AG08395 (cell line): ENCODE data around the gene DENND1A.

ENCODE experiments used
- DNase-seq: peaks from one replicate; pipeline ENCODE4 v3.0.0; 2012; ENCODE audit warnings: mixed read lengths, low spot score

Gene DENND1A

GRCh38 chr9:123370108-123370507, 559.8 kb downstream of the DENND1A start:
- no peak for DNase-seq

- no peak for DNase-seq
Observed at GRCh38 chr9:123369296-123369695, 560.6 kb downstream of the DENND1A start.

- no peak for DNase-seq
Observed at GRCh38 chr9:123368536-123369153, 561.3 kb downstream of the DENND1A start.

GRCh38 chr9:123368023-123368422, 561.9 kb downstream of the DENND1A start:
- no peak for DNase-seq

GRCh38 chr9:123365881-123366528, 563.9 kb downstream of the DENND1A start:
- no peak for DNase-seq

- DNase-seq = no peak
Observed at GRCh38 chr9:123365287-123365880, 564.5 kb downstream of the DENND1A start.

- DNase-seq = peak; percentile 48
Observed at GRCh38 chr9:123364241-123364824, 565.6 kb downstream of the DENND1A start.

GRCh38 chr9:123362856-123363255, 567.1 kb downstream of the DENND1A start:
- no peak for DNase-seq

- no peak for DNase-seq
Observed at GRCh38 chr9:123361731-123362510, 568.0 kb downstream of the DENND1A start.

- no peak for DNase-seq
Observed at GRCh38 chr9:123361086-123361730, 568.7 kb downstream of the DENND1A start.

GRCh38 chr9:123360161-123361085, 569.5 kb downstream of the DENND1A start:
- no peak for DNase-seq

- no peak for DNase-seq
Observed at GRCh38 chr9:123359546-123359945, 570.4 kb downstream of the DENND1A start.

- no peak for DNase-seq
Observed at GRCh38 chr9:123359106-123359505, 570.8 kb downstream of the DENND1A start.

- no peak for DNase-seq
Observed at GRCh38 chr9:123358181-123358905, 571.6 kb downstream of the DENND1A start.

- no peak for DNase-seq
Observed at GRCh38 chr9:123357743-123358059, 572.2 kb downstream of the DENND1A start.

GRCh38 chr9:123356851-123357742, 572.8 kb downstream of the DENND1A start:
- DNase-seq = no peak

GRCh38 chr9:123355761-123356431, 574.0 kb downstream of the DENND1A start, which contains the start of gene CRB2:
Gene CRB2, plus strand, starts transcription at chr9:123356197. Its CDS starts 64 bp downstream, at chr9:123356261.
- no peak for DNase-seq

- DNase-seq = no peak
Observed at GRCh38 chr9:123354806-123355508, 575.0 kb downstream of the DENND1A start.
